Loucy (cell line): ENCODE measurements around the gene SMIM15.
A peak's percentile ranks its signal among the peaks of the same experiment; 100 is the strongest.

Source experiments
- H2AFZ ChIP-seq: fragments of 200-600 bp; sonication (generic); 2 replicates; pipeline ENCODE4 v1.6.0; 2016; ENCODE audit warnings: antibody characterized with exemption, mild to moderate bottlenecking, low read length, moderate library complexity
- H3F3A ChIP-seq: fragments of 200-600 bp; 2 replicates; pipeline ENCODE4 v1.6.0; 2016; ENCODE audit warnings: antibody characterized with exemption, low read depth, mild to moderate bottlenecking
- H3K27me3 ChIP-seq: fragments of 200-600 bp; sonication (generic); 2 replicates; pipeline ENCODE4 v1.6.1; 2014; ENCODE audit warnings: low read length, mild to moderate bottlenecking; ENCODE audit not compliant: insufficient read depth, poor library complexity, severe bottlenecking
- H3K36me3 ChIP-seq: fragments of 200-600 bp; sonication (generic); 2 replicates; pipeline ENCODE4 v1.6.1; 2016; ENCODE audit warnings: low read length; ENCODE audit not compliant: insufficient read depth
- H3K4me1 ChIP-seq: fragments of 200-600 bp; sonication (generic); 2 replicates; pipeline ENCODE4 v1.5.1; 2014; ENCODE audit warnings: low read length, mild to moderate bottlenecking; ENCODE audit not compliant: insufficient read depth, poor library complexity, severe bottlenecking
- H3K4me2 ChIP-seq: fragments of 200-600 bp; sonication (generic); 2 replicates; pipeline ENCODE4 v1.6.0; 2014; ENCODE audit warnings: antibody characterized with exemption, low read length, low read depth, mild to moderate bottlenecking; ENCODE audit not compliant: poor library complexity, severe bottlenecking
- H3K4me3 ChIP-seq: fragments of 200-600 bp; sonication (generic); 2 replicates; pipeline ENCODE4 v1.5.1; 2014; ENCODE audit warnings: low read length, mild to moderate bottlenecking, mixed read lengths; ENCODE audit not compliant: poor library complexity, severe bottlenecking
- H3K79me2 ChIP-seq: fragments of 200-600 bp; sonication (generic); 2 replicates; pipeline ENCODE4 v1.6.1; 2014; ENCODE audit warnings: low read length; ENCODE audit not compliant: insufficient read depth
- H3K9ac ChIP-seq: fragments of 200-600 bp; sonication (generic); 2 replicates; pipeline ENCODE4 v1.6.0; 2014; ENCODE audit warnings: mild to moderate bottlenecking, low read depth, low read length, moderate library complexity; ENCODE audit not compliant: poor library complexity, severe bottlenecking
- H3K9me2 ChIP-seq: fragments of 200-600 bp; sonication (generic); replicated peaks from 2 replicates; pipeline ENCODE4 v1.6.1; 2016; ENCODE audit warnings: low read depth, low read length, mixed read lengths
- H3K9me3 ChIP-seq: fragments of 200-600 bp; sonication (generic); 2 replicates; pipeline ENCODE4 v1.6.1; 2014; ENCODE audit warnings: mild to moderate bottlenecking, antibody characterized with exemption, low read length, low read depth; ENCODE audit not compliant: insufficient read depth
- H4K20me1 ChIP-seq: fragments of 200-600 bp; sonication (generic); 2 replicates; pipeline ENCODE4 v1.6.0; 2014; ENCODE audit warnings: antibody characterized with exemption, low read length, mild to moderate bottlenecking; ENCODE audit not compliant: insufficient read depth, poor library complexity, severe bottlenecking
- CTCF ChIP-seq: fragments of 200-600 bp; sonication (generic); conservative IDR thresholded peaks from 2 replicates; pipeline ENCODE4 v1.5.1; 2014; ENCODE audit warnings: mild to moderate bottlenecking, antibody characterized with exemption, low read length
- EZH2phosphoT487 ChIP-seq: fragments of 200-600 bp; IDR thresholded peaks from 2 replicates; pipeline ENCODE4 v1.6.1; 2018; ENCODE audit warnings: antibody characterized with exemption, mild to moderate bottlenecking, moderate library complexity, borderline replicate concordance

SMIM15 gene

GRCh38 chr5:61171479-61171878 is 9.2 kb upstream of the SMIM15 start:
- Histone ChIP-seq H2AFZ (no peak overlapping the region), H3K4me3 (no peak overlapping the region), H4K20me1 (no peaks in the 10 kb centered on the region), H3K9ac (no peak overlapping the region), H3F3A (no peaks in the 10 kb centered on the region), H3K36me3 (no peaks in the 10 kb centered on the region), H3K9me2 (no peaks in the 10 kb centered on the region), H3K79me2 (no peaks in the 10 kb centered on the region), H3K4me1 (no peaks in the 10 kb centered on the region), H3K4me2 (no peak overlapping the region), H3K27me3 (no peaks in the 10 kb centered on the region), H3K9me3 (no peaks in the 10 kb centered on the region)
- TF ChIP-seq EZH2phosphoT487 (no peak), CTCF (no peak)

- H3K36me3 ChIP-seq, result no peaks in the 10 kb centered on the region
- H4K20me1 ChIP-seq, result no peaks in the 10 kb centered on the region
- H3K9ac ChIP-seq, result no peak overlapping the region
- H3K79me2 ChIP-seq, result no peaks in the 10 kb centered on the region
- no peak overlapping the region for H3K4me2 ChIP-seq
- no peaks in the 10 kb centered on the region for H3K9me2 ChIP-seq
- H3F3A ChIP-seq, result no peaks in the 10 kb centered on the region
- TF ChIP-seq EZH2phosphoT487, result no peak
- TF ChIP-seq CTCF, result no peak
- H3K4me3 ChIP-seq, result no peak overlapping the region
- H2AFZ ChIP-seq, result no peak overlapping the region
- H3K9me3 ChIP-seq, result no peaks in the 10 kb centered on the region
- no peaks in the 10 kb centered on the region for H3K27me3 ChIP-seq
- H3K4me1 ChIP-seq, result no peaks in the 10 kb centered on the region
These were observed 6.7 kb upstream of the SMIM15 start for GRCh38 chr5:61168951-61169350.

GRCh38 chr5:61167382-61167781 is 5.1 kb upstream of the SMIM15 start:
- no peaks in the 10 kb centered on the region for H3F3A ChIP-seq
- H3K27me3 ChIP-seq, result no peaks in the 10 kb centered on the region
- TF ChIP-seq CTCF (peak; percentile 51), EZH2phosphoT487 (no peak)
- H3K4me1 ChIP-seq, result no peaks in the 10 kb centered on the region
- no peak overlapping the region for H3K4me2 ChIP-seq
- H3K9me3 ChIP-seq, result no peaks in the 10 kb centered on the region
- H4K20me1 ChIP-seq, result no peaks in the 10 kb centered on the region
- H3K4me3 ChIP-seq, result no peak overlapping the region
- no peaks in the 10 kb centered on the region for H3K9me2 ChIP-seq
- H3K9ac ChIP-seq, result no peak overlapping the region
- no peaks in the 10 kb centered on the region for H3K79me2 ChIP-seq
- H3K36me3 ChIP-seq, result no peaks in the 10 kb centered on the region
- H2AFZ ChIP-seq, result no peak overlapping the region
